Stimulated activated CD8-positive, alpha-beta memory T cell treated with anti-CD3 and anti-CD28 coated beads, Interleukin-12 subunit alpha, Interleukin-12 subunit beta, amount 100 ng/mL, for 24 hours (primary cell): ENCODE measurements around the gene EFNB1.
"Not testable (repeated sequence)": the region's sequence is repeated elsewhere in the genome, so short reads cannot be mapped to it uniquely, and the experiment has no call there.

ENCODE experiments used
- DNase-seq: peaks from one replicate; pipeline ENCODE4 v3.0.0-alpha.2; 2020; ENCODE audit errors: extremely low read depth

Gene EFNB1

GRCh38 chrX:68828740-68829581, at the start of gene EFNB1:
TSS of gene EFNB1 (plus strand) at chrX:68829021. CDS start at chrX:68829777, 756 bp downstream.
- peak; percentile 60 for DNase-seq

GRCh38 chrX:68781295-68781694, 47.5 kb upstream of the EFNB1 start:
- not testable (repeated sequence) for DNase-seq

GRCh38 chrX:68784816-68785215, 44.0 kb upstream of the EFNB1 start:
- no peak for DNase-seq

- DNase-seq: not testable (repeated sequence)
These were observed 42.2 kb upstream of the EFNB1 start for GRCh38 chrX:68786581-68786980.

DNA sequence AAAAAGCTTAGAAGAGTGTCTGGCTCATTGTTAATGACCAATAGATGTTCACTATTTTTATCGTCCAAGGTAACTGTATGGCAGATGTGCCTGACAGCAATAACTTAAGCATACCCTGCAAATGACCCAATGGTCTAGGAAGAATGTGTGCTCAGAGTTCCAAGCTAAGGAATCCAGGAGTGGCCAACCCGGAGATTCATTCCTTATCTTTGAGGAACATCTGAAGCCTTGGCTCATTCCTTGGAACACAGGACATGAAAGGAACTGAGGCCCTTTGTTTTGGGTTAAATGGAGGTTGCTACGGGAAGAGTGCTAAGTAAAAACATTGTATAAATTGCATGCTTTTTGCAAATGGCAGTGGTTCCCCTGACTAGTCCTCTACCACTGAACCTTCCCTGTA, 38.9 kb upstream of the EFNB1 start:
- DNase-seq: no peak

DNA sequence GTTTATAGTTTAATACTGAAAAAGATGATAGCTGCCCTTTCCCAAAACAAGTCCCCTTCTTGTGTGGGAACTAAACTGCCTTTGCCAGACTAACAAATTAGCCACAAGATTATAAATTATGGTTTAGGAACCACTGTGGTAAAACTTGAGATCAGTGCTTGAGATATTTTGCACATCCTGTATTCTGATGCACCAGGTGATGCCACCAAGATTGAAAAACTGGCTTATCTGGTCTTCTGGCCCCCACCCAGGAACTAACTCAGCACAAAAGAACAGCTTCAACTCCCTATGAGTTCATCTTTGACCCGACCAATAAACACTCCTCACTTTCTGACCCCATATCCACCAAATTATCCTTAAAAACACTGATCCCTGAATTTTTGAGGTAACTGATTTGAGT, 36.7 kb upstream of the EFNB1 start:
- DNase-seq: no peak

- DNase-seq: no peak
These were observed 34.4 kb upstream of the EFNB1 start for GRCh38 chrX:68794461-68794860.

GRCh38 chrX:68795741-68796140, 33.1 kb upstream of the EFNB1 start:
- DNase-seq: no peak

GRCh38 chrX:68798400-68798799, 30.4 kb upstream of the EFNB1 start:
- not testable (repeated sequence) for DNase-seq

- no peak for DNase-seq
These were observed 27.0 kb upstream of the EFNB1 start for GRCh38 chrX:68801737-68802290.

DNA sequence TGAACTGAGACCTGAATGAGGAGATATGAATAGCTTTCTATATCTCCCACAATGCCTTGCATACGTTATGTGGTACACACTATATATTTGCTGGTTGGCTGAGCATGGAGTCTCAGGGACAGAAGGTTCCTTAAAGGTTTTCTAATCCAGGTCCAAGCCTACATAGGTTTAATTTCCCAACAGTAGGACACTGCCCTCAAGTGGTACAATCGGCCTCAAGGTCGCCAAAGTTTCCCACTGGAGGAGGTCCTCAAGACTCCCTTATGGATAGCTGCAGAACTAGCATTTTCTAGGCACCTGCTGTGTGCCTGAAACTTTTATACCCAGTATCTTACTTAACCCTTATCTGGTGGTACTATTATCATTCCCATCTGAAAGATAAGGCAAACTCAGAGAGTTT, 21.0 kb upstream of the EFNB1 start:
- DNase-seq: no peak

DNA sequence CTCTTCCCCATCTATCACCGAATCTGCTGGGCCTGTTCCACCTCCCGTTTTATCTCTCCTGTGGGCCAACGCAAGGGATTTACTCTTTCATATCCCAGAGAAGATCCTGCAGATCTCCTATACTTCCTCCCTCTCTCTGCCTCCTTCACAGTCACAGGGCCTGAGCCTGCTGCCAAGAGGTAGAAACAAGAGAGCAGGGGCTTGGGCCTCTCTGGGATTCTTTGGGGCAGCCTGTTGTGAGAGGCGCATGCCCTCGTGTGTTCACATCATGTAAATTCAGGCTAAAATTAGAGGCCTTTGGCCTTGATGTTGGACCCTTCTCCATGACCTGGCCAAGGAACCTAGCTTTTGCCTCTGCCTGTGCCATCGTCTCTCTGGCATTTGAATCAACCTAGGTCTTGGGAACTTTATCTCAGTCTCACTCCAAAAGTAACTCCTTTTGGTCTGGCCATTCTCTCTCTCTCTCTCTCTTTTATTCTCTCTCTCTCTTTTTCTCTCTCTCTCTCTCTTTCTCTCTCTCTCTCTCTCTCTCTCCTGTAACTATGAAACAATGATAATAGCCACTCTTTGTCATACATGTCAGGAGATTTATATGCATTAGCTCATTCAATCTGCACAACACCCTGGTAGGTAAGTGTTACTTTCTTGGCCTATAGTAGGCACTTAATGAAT, 20.0 kb upstream of the EFNB1 start:
- no peak for DNase-seq

DNA sequence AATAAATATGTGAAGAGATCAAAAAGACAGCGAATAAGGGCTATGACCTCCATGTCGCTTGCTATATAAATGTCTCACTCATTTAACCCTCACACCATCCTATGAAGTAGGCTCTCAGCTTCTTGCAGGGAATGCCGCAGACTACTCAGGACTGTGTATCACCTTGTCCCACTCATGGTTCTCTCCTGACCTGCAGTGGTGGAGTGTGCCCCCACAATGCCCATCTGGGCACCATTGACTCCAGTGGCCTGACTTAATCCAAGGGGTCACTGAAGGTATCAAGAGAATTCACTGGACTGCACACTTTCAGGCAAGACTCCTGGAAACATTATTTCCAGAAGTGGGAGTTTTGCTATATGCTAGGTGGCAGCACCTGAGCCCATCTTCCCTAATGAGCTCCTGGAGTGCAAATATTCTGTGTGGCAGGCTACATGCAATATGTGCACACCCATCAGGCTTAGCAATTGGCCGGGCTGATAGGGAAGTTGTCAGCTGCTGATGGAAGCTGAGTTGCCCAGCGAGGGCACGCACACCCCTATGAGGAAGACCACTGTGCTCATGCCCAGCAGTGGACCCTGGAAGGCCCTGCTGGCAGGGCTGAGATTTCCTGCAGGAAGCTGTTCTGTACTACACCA, 8.2 kb upstream of the EFNB1 start:
- no peak for DNase-seq

DNA sequence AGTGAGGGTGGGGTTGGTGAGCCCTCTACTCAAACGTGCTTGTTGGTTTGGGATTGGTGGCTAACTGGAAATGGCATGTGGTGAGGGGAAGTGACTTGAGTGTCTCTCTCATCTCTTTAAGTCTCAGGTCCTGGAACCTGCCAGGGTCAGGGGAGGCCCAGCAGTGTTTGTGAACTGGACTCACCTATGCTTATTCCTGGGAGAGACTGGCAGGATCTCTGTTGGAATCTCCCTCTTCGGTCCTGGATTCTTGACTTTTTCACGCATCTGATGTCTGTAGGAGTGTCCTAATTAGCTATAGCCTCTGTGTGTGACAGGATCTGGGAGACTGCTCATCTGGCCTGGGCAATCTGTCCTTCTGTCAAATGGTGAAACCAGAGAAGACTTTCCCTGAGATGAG, 7.2 kb upstream of the EFNB1 start:
- no peak for DNase-seq

DNA sequence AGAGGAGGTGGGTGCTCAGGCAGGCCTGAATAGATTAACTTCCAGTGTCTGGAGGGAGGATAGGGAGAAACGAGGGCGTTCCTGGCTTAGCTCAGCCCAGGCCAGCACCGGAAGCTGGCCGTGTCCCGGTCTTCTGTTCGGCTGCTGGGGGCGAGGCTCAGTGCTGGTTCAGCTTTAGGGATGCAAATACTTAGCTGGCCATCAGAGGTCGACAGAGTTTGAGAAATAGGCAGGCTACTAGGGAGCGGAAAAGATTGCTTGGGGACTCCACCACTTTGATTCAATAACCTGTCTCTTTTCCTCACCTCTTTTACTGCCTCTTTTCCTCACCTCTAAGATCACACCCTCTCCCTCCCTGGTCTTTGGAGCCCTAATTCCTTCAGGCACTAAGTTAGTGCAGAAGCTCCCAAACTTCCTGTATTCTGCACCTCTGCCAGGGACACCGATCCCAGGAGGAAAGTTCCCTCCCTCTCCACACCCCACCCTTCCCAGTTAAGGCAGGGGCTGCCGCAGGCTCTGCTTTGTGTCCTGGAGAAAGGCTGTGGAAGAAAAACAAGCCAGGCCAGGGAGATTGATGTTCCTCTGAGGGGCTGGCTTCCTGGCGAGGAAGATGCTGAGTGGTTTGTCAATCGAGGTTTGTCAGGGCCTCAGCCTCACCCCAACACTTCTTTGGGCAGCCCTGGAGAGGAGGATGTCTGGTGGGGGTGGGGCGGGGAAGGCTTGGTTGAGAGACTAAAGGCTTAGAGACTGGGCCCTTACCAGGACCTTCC, 6.0 kb upstream of the EFNB1 start:
- no peak for DNase-seq

DNA sequence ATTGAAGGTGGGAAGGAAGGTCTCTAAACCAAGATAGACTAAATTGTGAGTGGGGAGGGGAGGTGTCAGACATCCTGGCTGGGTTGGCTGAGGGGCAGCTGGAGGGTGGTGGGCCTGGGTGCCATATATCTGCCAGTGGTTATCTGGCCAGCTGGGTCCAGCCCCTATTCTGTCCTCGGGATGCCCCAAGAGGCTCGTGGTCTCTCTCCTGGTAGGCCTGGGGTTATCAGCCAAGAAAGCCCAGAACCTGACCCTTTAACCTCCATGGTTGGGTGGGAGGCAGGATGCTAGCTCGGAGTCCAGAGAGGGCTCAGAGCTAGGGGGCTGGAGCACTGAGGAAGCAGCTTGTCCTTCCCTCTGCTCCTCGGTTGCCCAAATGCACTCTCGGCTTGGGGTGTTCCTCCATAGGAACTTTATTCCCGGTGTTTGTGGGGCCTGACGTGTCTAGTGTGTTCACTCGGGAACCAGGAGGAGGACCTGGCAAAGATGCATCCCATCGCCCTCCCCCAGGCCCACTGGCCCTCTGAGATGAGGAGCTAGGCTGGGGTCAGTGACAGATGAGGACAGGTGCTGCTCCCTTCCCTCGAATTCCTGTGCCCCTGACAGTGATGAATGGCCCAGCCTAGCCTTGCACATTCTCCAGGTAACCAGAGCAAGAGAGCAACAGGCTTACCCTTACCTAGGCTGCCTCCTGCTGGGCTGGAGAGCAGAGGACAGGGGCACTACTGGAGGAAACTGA, 5.2 kb upstream of the EFNB1 start:
- no peak for DNase-seq

DNA sequence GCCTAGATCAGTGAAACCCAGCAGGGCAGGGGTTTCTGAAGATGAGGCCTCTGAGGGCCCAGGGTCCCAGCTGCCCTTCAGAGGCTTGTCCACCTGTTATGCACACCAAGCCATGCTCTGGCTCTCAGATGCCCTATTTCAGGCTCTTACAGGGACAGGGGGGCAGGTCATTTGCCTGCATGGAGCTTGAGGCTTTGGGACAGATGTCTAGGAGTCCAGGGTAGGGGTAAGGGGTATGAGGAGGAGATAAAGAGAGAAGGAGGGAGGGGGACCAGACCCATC, 4.7 kb upstream of the EFNB1 start:
- no peak for DNase-seq

DNA sequence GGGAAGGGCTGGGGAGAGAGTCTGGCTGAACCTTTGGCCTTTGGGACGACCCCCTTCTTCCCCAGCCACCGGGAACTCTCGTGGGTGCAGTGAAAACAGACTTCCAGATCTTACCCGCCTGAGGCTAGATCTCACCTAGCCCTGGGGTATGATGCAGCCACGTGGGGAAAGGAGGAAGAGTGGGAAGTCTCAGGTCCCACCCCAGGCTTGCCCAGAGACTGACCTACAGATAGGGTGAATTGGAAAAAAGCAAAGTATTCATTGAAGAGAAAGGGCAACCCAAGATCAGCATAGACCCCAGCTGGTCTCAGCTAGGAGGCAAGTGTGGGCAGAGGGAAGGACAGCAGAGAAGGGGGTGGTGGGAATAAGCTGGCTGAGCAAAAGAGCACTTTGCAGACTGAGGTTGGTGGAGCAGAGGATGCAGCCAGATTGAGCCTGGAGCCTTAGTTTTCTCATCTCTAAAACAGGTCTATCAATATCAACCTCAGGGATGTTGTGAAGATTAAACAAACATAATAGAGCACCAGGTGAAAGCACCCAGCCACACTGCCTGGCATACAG, 4.2 kb upstream of the EFNB1 start:
- DNase-seq: no peak

DNA sequence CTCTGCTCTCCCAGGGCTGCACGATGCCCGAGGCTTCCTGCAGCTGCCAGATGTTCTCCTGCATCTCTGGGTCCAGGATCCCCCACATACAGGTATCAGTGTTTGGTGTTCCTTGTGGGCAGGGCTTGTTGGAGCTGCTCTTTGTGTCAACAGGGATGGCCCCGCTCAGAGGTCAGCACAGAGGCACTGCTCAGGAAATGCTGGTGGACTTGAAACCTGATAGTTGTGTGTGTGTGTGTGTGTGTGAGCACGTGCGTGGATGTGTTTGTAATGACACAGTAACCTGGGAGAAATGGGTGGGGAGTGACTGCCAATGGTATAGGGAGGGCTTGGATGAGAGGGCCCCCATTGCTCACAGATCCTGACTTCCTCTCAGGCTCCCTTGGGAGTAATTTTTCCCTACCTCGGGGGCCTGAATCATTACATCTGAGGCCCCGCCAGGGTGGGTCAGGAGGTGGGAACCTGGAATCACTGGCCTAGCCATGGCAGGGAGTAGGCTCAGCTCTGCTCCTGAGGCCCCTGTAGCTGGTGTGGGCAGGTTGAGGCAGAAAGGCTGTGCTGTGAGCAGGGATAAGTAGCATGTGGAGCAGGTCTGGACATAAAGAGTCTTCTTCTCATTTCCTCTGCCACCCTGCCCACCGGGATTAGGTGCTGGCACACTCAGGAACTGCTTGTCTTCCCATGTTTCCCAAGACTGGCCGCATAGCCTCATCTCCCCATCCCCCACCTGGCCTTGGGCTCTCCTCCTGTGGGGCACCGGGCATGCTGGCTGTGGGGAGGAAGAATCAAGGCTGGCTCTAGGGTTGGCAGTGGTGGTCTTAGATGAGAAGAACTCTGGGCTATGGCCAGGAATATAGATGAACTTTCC, 2.5 kb upstream of the EFNB1 start:
- no peak for DNase-seq

DNA sequence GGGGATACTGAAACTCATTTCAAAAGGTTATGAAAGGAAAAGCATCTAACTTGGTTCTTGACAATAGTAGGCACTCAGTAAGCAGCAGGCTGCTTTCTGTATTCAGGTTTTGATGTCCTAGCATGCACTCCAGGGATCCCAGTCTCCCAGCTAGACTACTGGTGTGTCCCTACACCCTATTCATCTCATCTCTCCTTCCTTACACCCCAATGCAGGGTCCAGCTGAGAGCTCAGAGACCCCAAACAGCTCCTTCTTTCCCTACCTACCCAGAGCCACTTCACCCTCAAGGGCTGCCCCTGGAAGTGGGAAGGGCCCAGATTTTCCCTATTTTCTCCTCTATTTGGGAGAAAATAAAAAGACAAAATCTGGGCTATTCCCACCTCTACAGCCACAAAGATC, 1.6 kb upstream of the EFNB1 start:
- no peak for DNase-seq
